ENCODE data around the gene MRPS31.

DNA sequence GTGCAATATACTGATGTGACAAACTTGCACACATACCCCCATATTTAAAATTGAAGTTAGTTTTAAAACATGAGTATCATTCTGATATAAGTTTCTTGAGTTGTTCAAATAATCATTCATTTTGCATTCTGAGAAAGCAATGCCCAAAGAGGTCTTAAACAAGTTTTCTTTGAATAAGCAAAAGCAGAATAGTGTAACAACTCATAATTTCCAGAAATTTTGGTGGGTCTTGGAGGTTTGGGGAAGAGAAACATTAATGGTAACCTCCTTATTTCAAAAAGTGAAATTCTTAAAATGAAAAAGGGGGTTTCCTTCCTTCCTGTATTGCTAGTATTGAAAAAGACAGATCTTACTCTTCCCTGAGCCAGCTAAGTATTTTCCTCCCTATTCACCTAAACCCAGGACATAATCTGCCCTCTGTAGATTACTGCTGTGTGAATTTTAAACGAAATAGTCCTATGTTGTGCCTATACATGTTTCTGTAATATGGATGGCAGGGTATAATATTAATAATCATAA lies 48.9 kb upstream of the MRPS31 start:
- TF ChIP-seq, protein P1, sequence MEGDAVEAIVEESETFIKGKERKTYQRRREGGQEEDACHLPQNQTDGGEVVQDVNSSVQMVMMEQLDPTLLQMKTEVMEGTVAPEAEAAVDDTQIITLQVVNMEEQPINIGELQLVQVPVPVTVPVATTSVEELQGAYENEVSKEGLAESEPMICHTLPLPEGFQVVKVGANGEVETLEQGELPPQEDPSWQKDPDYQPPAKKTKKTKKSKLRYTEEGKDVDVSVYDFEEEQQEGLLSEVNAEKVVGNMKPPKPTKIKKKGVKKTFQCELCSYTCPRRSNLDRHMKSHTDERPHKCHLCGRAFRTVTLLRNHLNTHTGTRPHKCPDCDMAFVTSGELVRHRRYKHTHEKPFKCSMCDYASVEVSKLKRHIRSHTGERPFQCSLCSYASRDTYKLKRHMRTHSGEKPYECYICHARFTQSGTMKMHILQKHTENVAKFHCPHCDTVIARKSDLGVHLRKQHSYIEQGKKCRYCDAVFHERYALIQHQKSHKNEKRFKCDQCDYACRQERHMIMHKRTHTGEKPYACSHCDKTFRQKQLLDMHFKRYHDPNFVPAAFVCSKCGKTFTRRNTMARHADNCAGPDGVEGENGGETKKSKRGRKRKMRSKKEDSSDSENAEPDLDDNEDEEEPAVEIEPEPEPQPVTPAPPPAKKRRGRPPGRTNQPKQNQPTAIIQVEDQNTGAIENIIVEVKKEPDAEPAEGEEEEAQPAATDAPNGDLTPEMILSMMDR (IDR thresholded peaks at IDR 0.05; ENCODE audit: low read depth, low read length, missing input control) = no peak
- TF ChIP-seq YY1 (IDR thresholded peaks at IDR 0.05) (no peak), SP1 (IDR thresholded peaks at IDR 0.05) (no peak), JUND (IDR thresholded peaks at IDR 0.05) (no peak), TAF1 (conservative IDR thresholded peaks at IDR 0.05) (no peak), RXRA (IDR thresholded peaks at IDR 0.05) (no peak), REST (IDR thresholded peaks at IDR 0.05) (no peak), ATF3 (IDR thresholded peaks at IDR 0.05) (no peak), NR2F2 (IDR thresholded peaks at IDR 0.05) (no peak), MAX (IDR thresholded peaks at IDR 0.05) (no peak), RAD21 (IDR thresholded peaks at IDR 0.05) (no peak), GABPA (IDR thresholded peaks at IDR 0.05 in 1 of 2, conservative IDR thresholded peaks at IDR 0.05 in 1 of 2) (no peak)
- TF ChIP-seq, protein P2, sequence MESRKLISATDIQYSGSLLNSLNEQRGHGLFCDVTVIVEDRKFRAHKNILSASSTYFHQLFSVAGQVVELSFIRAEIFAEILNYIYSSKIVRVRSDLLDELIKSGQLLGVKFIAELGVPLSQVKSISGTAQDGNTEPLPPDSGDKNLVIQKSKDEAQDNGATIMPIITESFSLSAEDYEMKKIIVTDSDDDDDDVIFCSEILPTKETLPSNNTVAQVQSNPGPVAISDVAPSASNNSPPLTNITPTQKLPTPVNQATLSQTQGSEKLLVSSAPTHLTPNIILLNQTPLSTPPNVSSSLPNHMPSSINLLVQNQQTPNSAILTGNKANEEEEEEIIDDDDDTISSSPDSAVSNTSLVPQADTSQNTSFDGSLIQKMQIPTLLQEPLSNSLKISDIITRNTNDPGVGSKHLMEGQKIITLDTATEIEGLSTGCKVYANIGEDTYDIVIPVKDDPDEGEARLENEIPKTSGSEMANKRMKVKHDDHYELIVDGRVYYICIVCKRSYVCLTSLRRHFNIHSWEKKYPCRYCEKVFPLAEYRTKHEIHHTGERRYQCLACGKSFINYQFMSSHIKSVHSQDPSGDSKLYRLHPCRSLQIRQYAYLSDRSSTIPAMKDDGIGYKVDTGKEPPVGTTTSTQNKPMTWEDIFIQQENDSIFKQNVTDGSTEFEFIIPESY (IDR thresholded peaks at IDR 0.05) = no peak
